ENCODE data around the gene SAMD4B.
"Not testable (repeated sequence)": the region's sequence is repeated elsewhere in the genome, so short reads cannot be mapped to it uniquely, and the experiment has no call there.

DNA sequence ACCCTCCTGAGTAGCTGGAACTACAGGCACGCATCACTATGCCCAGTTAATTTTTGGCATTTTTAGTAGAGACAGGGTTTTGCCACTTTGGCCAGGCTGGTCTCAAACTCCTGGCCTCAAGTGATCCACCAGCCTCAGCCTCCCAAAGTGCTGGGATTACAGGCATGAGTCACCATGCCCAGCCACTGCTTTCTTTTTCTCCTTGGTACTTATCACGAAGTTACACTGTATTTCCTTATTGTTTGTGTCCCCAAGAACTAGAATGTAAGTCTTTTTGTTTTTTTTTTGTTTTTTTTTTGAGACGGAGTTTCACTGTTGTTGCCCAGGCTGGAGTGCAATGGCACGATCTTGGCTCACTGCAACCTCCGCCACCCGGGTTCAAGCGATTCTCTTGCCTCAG is 2.1 kb upstream of the SAMD4B start:
- TF ChIP-seq, protein P1, sequence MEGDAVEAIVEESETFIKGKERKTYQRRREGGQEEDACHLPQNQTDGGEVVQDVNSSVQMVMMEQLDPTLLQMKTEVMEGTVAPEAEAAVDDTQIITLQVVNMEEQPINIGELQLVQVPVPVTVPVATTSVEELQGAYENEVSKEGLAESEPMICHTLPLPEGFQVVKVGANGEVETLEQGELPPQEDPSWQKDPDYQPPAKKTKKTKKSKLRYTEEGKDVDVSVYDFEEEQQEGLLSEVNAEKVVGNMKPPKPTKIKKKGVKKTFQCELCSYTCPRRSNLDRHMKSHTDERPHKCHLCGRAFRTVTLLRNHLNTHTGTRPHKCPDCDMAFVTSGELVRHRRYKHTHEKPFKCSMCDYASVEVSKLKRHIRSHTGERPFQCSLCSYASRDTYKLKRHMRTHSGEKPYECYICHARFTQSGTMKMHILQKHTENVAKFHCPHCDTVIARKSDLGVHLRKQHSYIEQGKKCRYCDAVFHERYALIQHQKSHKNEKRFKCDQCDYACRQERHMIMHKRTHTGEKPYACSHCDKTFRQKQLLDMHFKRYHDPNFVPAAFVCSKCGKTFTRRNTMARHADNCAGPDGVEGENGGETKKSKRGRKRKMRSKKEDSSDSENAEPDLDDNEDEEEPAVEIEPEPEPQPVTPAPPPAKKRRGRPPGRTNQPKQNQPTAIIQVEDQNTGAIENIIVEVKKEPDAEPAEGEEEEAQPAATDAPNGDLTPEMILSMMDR (conservative IDR thresholded peaks at IDR 0.05 in 1 of 2, IDR thresholded peaks at IDR 0.05 in 1 of 2; ENCODE audit: low read depth in 1 of 2, low read length in 2 of 2) = not testable (repeated sequence)
- TF ChIP-seq EZH2 (IDR thresholded peaks at IDR 0.05; ENCODE audit: low read length, missing control alignments) = not testable (repeated sequence)

Measured in fibroblast of lung (primary cell).